GM12874 (cell line): ENCODE data around the gene GLI3.

Experiments used
- TF ChIP-seq, protein P1 (sequence below): IDR thresholded peaks from 2 replicates; pipeline ENCODE4 v1.5.1; 2011; ENCODE audit warnings: low read depth, mild to moderate bottlenecking, control low read depth, low read length, moderate library complexity; ENCODE audit not compliant: insufficient read depth

Gene GLI3

GRCh38 chr7:42115795-42116194, 121.2 kb downstream of the GLI3 start:
- TF ChIP-seq, protein P1, sequence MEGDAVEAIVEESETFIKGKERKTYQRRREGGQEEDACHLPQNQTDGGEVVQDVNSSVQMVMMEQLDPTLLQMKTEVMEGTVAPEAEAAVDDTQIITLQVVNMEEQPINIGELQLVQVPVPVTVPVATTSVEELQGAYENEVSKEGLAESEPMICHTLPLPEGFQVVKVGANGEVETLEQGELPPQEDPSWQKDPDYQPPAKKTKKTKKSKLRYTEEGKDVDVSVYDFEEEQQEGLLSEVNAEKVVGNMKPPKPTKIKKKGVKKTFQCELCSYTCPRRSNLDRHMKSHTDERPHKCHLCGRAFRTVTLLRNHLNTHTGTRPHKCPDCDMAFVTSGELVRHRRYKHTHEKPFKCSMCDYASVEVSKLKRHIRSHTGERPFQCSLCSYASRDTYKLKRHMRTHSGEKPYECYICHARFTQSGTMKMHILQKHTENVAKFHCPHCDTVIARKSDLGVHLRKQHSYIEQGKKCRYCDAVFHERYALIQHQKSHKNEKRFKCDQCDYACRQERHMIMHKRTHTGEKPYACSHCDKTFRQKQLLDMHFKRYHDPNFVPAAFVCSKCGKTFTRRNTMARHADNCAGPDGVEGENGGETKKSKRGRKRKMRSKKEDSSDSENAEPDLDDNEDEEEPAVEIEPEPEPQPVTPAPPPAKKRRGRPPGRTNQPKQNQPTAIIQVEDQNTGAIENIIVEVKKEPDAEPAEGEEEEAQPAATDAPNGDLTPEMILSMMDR, result no peak

DNA sequence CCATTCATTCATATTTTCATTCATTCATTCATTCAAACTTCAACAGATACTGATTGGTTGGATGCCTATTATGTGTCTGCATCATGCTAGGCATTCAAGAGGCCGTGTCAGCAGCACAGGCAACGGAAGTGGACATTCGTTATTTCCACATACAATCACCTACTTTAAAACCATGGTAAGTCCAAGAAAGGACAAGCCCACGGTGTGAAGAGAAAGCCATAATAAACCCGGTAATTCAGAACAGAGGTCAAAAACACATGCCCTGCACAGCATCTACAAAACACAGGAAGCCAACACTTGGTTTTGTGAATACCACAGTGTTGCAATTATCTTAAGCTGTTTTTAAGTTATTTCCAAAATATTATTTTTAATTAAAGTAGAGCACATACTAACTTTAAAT, 126.7 kb downstream of the GLI3 start:
- TF ChIP-seq, protein P1, result no peak

DNA sequence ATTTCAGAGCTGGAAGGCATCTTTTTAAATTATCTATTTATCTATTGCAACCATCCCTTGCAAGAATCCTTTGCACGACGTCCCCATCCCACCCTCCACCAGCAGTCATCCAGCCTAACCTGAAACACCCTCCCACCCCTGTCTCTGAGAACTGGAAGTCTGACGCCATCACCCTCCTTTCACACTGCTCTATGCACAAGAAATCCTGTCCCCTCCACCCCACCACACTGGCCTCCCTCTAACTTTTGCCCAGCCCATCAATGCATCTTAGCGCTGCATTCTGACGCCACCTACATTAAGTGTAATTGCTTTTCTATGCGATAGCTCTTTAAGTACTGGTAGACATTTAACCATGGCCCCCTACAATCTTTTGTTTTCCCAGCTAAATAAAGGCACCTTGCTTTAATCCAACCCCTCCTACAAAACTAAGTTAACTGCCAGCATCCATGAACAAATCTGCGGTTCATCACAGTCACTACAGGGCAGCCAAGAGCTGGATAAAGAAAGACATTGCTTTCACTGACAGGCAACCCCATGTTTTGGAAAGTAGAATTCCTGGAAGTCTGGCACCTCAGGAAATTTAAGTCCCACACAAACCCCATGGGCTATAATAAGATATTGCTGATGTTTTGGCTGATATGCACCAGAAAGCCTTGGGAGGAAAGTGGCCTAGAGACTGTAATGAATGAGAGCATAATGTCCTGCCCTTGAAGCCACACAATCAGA, 128.0 kb downstream of the GLI3 start:
- TF ChIP-seq, protein P1, result no peak

DNA sequence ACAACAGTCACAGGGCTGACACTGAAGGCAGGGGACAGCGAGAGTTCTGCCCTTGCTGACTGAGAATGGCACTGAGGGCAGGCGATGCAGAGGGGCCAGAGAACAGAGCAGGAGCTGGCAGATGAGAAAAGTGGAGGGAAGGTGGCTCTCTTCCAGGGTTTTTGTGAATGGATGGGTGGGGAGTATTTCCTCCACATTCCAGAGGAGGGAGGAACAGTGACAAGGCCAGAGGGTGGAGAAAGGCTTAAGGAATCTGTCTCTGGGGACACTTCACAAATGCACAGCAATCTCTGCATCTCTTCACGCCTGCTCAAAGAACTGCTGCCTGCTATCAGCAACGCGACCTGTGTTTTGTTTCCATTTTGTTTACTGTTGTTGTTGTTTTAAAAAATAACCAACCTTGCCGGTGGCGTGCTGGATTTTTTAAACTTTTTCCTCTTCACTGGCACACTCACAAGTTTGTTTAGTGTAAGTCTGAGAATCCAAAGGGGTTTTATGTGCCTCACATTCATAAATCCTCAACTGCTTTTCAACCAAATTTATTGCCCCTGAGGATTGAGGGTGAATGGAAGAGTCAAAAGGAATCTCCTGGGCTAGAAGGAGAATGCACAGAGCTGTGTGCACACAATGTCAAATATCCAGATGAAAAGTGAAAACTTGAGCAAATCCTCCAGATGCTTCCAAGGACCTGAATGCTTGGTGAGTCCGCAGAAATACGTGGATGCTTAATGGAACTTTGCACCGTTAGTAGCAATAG, 129.3 kb downstream of the GLI3 start:
- TF ChIP-seq, protein P1, result no peak

- TF ChIP-seq, protein P1, result no peak
These were observed 130.4 kb downstream of the GLI3 start for GRCh38 chr7:42106562-42106961.

- TF ChIP-seq, protein P1, result no peak
These were observed 131.3 kb downstream of the GLI3 start for GRCh38 chr7:42105554-42106358.

GRCh38 chr7:42104694-42105093, 132.3 kb downstream of the GLI3 start:
- TF ChIP-seq, protein P1, result no peak
